Stimulated activated CD8-positive, alpha-beta memory T cell treated with anti-CD3 and anti-CD28 coated beads, Interleukin-2, amount 100 ng/mL, for 48 hours (primary cell): ENCODE measurements around the gene SEC16B.

Source experiments
- DNase-seq, 2 donors: peaks; one replicate each; pipeline ENCODE4 v3.0.0-alpha.2; 2020; ENCODE audit warnings: low read depth in 2 of 2

The SEC16B gene

GRCh38 chr1:177913762-177914540, 55.9 kb downstream of the SEC16B start:
- no peak for DNase-seq

DNA sequence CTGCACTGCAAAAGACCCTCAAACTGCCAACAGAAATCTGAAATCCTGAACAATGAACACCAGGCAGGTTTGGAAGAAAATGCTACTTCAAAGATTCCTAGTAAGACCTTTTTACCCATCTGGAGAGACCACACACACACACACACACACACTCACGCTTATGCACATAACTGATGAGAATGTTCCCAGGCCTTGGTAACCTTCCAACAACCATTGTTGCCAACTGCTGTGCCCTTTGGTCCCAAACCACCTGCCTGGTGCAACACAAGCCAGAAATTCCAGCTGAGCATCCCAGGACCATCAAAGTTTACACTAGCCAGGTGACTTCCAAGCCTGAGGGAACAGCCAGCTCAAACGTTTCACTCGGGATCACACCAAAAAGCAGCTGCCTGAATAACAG, 56.9 kb downstream of the SEC16B start:
- no peak for DNase-seq

- DNase-seq, result no peak
These were observed 60.4 kb downstream of the SEC16B start for GRCh38 chr1:177909416-177909815.

- no peak for DNase-seq
These were observed 62.9 kb downstream of the SEC16B start for GRCh38 chr1:177907000-177907399.

DNA sequence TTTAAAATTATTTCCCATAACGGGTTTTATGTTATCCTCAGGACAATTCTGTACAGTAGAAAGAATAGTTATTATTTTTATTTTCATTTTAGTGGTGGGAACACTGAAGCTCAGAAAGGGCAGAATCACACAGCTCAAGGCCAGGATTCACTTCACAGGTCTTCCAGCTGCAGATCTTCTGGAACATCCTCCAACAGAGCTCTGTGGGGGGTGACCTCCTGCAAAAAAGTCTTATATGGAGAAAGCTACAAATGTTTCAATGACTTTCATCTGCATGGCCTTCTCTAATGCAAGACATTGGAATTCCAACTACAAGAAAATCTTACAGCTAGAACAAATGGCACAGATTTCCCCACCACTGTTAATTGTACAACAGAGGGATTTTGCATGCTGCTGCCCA, 64.2 kb downstream of the SEC16B start:
- no peak for DNase-seq

DNA sequence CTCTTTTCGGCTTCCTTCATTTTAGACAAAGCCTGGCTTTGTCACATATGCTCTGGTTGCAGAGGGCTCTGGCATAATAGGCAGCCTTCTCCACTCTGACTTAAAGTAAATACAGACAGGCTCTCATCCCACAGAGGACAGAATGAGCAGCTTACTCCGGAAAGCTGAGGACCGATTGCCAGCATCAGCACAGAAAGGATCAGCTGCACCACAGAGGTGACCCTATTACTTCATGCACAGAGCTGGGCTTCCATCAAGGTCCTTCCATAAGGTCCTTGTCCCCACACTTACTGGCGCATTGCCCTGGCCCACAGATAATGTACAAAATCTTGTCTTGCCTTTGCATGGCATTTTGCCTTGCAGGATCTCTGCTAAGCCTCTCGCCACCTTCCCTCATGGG, 67.6 kb downstream of the SEC16B start:
- DNase-seq, result no peak

GRCh38 chr1:177897998-177898654, 71.7 kb downstream of the SEC16B start:
- no peak for DNase-seq

DNA sequence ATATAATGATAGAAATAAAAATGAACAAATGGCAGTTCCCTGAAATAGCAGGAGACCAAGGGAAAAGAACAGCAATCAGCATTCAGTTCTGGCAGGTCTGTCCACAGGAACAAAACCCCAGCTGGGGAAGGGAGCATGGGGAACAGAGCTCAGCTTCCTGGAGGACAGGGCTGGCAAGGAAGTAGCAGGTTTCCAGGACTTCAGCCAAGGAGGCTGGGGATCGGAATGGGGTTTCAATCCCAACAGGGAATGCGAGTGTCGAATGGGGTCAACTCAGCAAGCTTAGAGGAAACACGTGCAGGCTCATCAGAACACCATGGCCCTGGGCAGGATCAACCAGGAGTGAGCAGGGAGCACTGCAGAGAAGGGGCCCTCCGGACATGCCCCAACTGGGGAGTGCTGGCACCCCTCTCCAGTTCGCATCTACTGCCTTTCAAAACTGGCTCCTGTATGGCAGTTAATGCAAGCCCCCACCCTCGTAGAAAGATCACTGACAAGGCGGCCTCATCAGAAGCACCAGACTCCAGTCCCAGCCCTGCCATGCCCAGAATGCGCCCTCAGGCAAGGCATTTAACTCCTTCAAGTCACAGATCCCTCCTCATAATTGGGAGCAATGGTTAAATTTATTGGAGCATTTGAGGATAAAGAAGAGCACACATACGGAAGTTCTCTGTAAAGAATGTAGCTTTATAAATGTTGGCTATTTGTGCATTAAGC, 72.4 kb downstream of the SEC16B start:
- no peak for DNase-seq
